HepG2 (cell line): ENCODE results near the gene PIK3R1. TPM values are rescaled to one million over a fixed set of nuclear protein-coding genes. Genes with fewer than 3 reads are reported as not detected.

Experiments used
- ATAC-seq: fragments of 200-7000 bp; cut with Tn5 transposase; 3 replicates; pipeline ENCODE4 v1.9.1; 2020; ENCODE audit warnings: mild to moderate bottlenecking, moderate library complexity
- BruUV-seq: library from RNA; stranded (reverse); fragments of 400-500 nt; replicated peaks from 2 replicates; lab custom pipeline; 2021; lab: Mats Ljungman, UMichigan
- CTCF ChIA-PET: fragments of 300-600 bp; formaldehyde crosslinking; extraction: SDS; loops from one replicate; lab custom pipeline; 2021; ENCODE audit warnings: low total read pairs, inconsistent platforms, low intra/inter-chr PET ratio; lab: Yijun Ruan, JAX
- POLR2A ChIA-PET: fragments of 350-600 bp; sonication (Branson Sonifier 250); formaldehyde crosslinking; loops from one replicate; lab custom pipeline; 2020; ENCODE audit warnings: antibody characterized with exemption, inconsistent platforms; lab: Yijun Ruan, JAX
- DNase-seq: peaks from one replicate; pipeline ENCODE4 v3.0.0-alpha.2; 2015; ENCODE audit warnings: low spot score
- FAIRE-seq: peaks from 3 replicates; lab custom pipeline; 2011; peaks lifted over from hg19 to GRCh38; lab: Jason Lieb, UNC
- H2AFZ ChIP-seq: one replicate; pipeline ENCODE4 v1.6.1; 2011; ENCODE audit warnings: low read length, inconsistent platforms
- H3K27ac ChIP-seq: fragments of 300-600 bp; 3 replicates; pipeline ENCODE4 v1.8.0; 2011; ENCODE audit warnings: mixed run types, mild to moderate bottlenecking, mixed read lengths, low read length, inconsistent platforms; ENCODE audit not compliant: insufficient read depth; ENCODE audit errors: extremely low read length
- H3K27me3 ChIP-seq, 2 experiments: fragments of 200-600 bp in 1 of 2; 2 replicates in 1 of 2; 3 replicates in 1 of 2; pipeline versions ENCODE4 v1.6.0 to v1.8.0; 2011; ENCODE audit warnings: low read length in 2 of 2, mild to moderate bottlenecking in 2 of 2, moderate library complexity in 2 of 2, inconsistent platforms in 1 of 2; ENCODE audit not compliant: insufficient read depth in 2 of 2, control insufficient read depth in 1 of 2
- H3K36me3 ChIP-seq, 2 experiments: fragments of 200-600 bp in 1 of 2; replicated peaks in 1 of 2; 2 replicates in 1 of 2; 3 replicates in 1 of 2; pipeline versions ENCODE4 v1.5.1 to v1.8.0; 2011; ENCODE audit warnings: low read length in 2 of 2, inconsistent platforms in 1 of 2; ENCODE audit not compliant: insufficient read depth in 2 of 2, control insufficient read depth in 1 of 2
- H3K4me1 ChIP-seq: 2 replicates; pipeline ENCODE4 v1.5.1; 2012; ENCODE audit warnings: low read length, inconsistent platforms; ENCODE audit not compliant: insufficient read depth
- H3K4me2 ChIP-seq: 2 replicates; pipeline ENCODE4 v1.6.0; 2011; ENCODE audit warnings: low read depth, low read length, inconsistent platforms
- H3K4me3 ChIP-seq, 3 experiments: fragments of 200-600 bp in 1 of 3; sonication (generic), shearing (Covaris generic) in 1 of 3; replicated peaks in 1 of 3; 2 replicates each; pipeline ENCODE4 v1.5.1; 2011 to 2016; ENCODE audit warnings: low read length in 3 of 3, inconsistent platforms in 2 of 3, low read depth in 2 of 3, mild to moderate bottlenecking in 2 of 3, control low read depth in 1 of 3, mixed read lengths in 1 of 3; ENCODE audit not compliant: insufficient read depth in 1 of 3
- H3K79me2 ChIP-seq: one replicate; pipeline ENCODE4 v1.6.1; 2011; ENCODE audit warnings: low read length, inconsistent platforms; ENCODE audit not compliant: insufficient read depth
- H3K9ac ChIP-seq: 2 replicates; pipeline ENCODE4 v1.6.0; 2011; ENCODE audit warnings: mild to moderate bottlenecking, low read depth, low read length, inconsistent platforms; ENCODE audit not compliant: insufficient read depth
- H3K9me3 ChIP-seq: 2 replicates; pipeline ENCODE4 v1.5.1; 2012; ENCODE audit warnings: mild to moderate bottlenecking, low read length
- H4K20me1 ChIP-seq: 2 replicates; pipeline ENCODE4 v1.6.0; 2011; ENCODE audit warnings: inconsistent platforms, mild to moderate bottlenecking, low read length, moderate library complexity; ENCODE audit not compliant: insufficient read depth
- DR1 ChIP-seq: sonication (generic); formaldehyde crosslinking; IDR thresholded peaks from 2 replicates; pipeline ENCODE4 v1.8.0; 2021; ENCODE audit warnings: mild to moderate bottlenecking, missing genetic modification reagents, inconsistent platforms
- JUN ChIP-seq: sonication (generic); formaldehyde crosslinking; IDR thresholded peaks from 2 replicates; pipeline ENCODE4 v1.4.0; 2020; ENCODE audit warnings: mild to moderate bottlenecking, missing genetic modification reagents
- PBX2 ChIP-seq: IDR thresholded peaks from 2 replicates; pipeline ENCODE4 v1.6.1; 2016; ENCODE audit warnings: control low read depth
- SKI ChIP-seq: fragments of 450-650 bp; IDR thresholded peaks from one replicate; pipeline ENCODE4 v1.6.1; 2018; ENCODE audit warnings: mild to moderate bottlenecking; ENCODE audit not compliant: partially characterized antibody
- SNAPC2 ChIP-seq: sonication (generic); formaldehyde crosslinking; IDR thresholded peaks from 2 replicates; pipeline ENCODE4 v1.8.1; 2022; ENCODE audit warnings: mild to moderate bottlenecking, missing genetic modification reagents
- TAF1 ChIP-seq: sonication (generic); formaldehyde crosslinking; IDR thresholded peaks from 2 replicates; pipeline ENCODE4 v1.4.0; 2020; ENCODE audit warnings: missing genetic modification reagents
- ZBTB8A ChIP-seq: sonication (generic); formaldehyde crosslinking; IDR thresholded peaks from 2 replicates; pipeline ENCODE4 v1.4.0; 2020; ENCODE audit warnings: mild to moderate bottlenecking, low read depth, missing genetic modification reagents, borderline replicate concordance
- ZMAT3 ChIP-seq: sonication (generic); formaldehyde crosslinking; conservative IDR thresholded peaks from 2 replicates; pipeline ENCODE4 v1.7.0; 2021; ENCODE audit warnings: missing genetic modification reagents
- ZNF644 ChIP-seq: IDR thresholded peaks from 2 replicates; pipeline ENCODE4 v1.6.1; 2016; ENCODE audit warnings: low read depth
- WGBS: methylation state at CpG from one replicate; pipeline ENCODE4 v1.1.6; 2017; ENCODE audit warnings: low lambda C conversion rate; 5-methylcytosine and 5-hydroxymethylcytosine counted together
- in situ Hi-C: cut with HindIII; loops from 2 replicates; pipeline ENCODE4 v1.10.0; 2017; ENCODE audit warnings: low pct_unique_long_range_greater_than_20kb; ENCODE audit not compliant: extremely low pct_ligation_motif_present
- intact Hi-C: fragments of 100-400 bp; cut with micrococcal nuclease; formaldehyde crosslinking; loops from one replicate; pipeline ENCODE4 v1.10.0; 2022; ENCODE audit not compliant: unreplicated experiment
- polyA plus RNA-seq, 8 experiments: library from polyadenylated mRNA; depleted of rRNA in 3 of 8; stranded (reverse) in 7 of 8; unstranded in 1 of 8; fragments of >200 nt; fragmentation: Illumina TruSeq in 4 of 8; extraction: Trizol in 4 of 8; gene quantifications; 2 replicates each; pipeline versions ENCODE4 v1.2.1 to v1.2.3, GENCODE V29; 2011 to 2016; ENCODE audit warnings: low read depth in 4 of 8, missing spikeins in 1 of 8, mixed read lengths in 1 of 8; ENCODE audit not compliant: insufficient read depth in 1 of 8
- total RNA-seq, 5 experiments: library from RNA; depleted of rRNA; stranded (reverse); fragments of >200 nt; fragmentation: Illumina TruSeq; extraction: Trizol; gene quantifications; 2 replicates each; pipeline ENCODE4 v1.2.3, GENCODE V29; 2016; ENCODE audit warnings: low read depth in 1 of 5
- TF ChIP-seq, protein P1 (sequence below): sonication (generic); formaldehyde crosslinking; IDR thresholded peaks from 2 replicates; pipeline ENCODE4 v1.5.0; 2020; ENCODE audit warnings: mild to moderate bottlenecking, low read depth, missing genetic modification reagents, borderline replicate concordance
- TF ChIP-seq, protein P2 (sequence below): sonication (generic); formaldehyde crosslinking; IDR thresholded peaks from 2 replicates; pipeline ENCODE4 v1.4.0; 2020; ENCODE audit warnings: missing genetic modification reagents, mild to moderate bottlenecking, borderline replicate concordance
- TF ChIP-seq, protein P3 (sequence below): sonication (generic); formaldehyde crosslinking; IDR thresholded peaks from one replicate; pipeline ENCODE4 v1.5.1; 2020; ENCODE audit warnings: mild to moderate bottlenecking, missing genetic modification reagents; ENCODE audit errors: not compliant biosample characterization

Gene PIK3R1
- total and polyA plus RNA-seq, 2 of the 13 experiments (the other 11 are each of a cell fraction or from before 2014, with no cell fraction given): 8.4 to 21.3 TPM

- no peaks in the 10 kb centered on the region for H3K4me1 ChIP-seq
- H3K9me3 ChIP-seq: no peaks in the 10 kb centered on the region
- H3K4me2 ChIP-seq: no peak overlapping the region
- intact Hi-C loops: no loop called here
- 41% methylated on average over 4 of the region's 4 CpGs for WGBS
- FAIRE-seq: no peak
- no peaks in the 10 kb centered on the region for H3K79me2 ChIP-seq
- POLR2A ChIA-PET: no interaction called here
- no TSS peak for BruUV-seq
- H3K9ac ChIP-seq: no peak overlapping the region
- CTCF ChIA-PET: no interaction called here
- H3K27me3 ChIP-seq: peaks cover 0 to 4% of the 10 kb centered on the region in 2 experiments; a peak in 1 of 5 replicates
- H2AFZ ChIP-seq: no peak overlapping the region
- in situ Hi-C loops: no loop called here
- peaks cover 0 to 7% of the 10 kb centered on the region in 2 experiments; a peak in 2 of 5 replicates for H3K36me3 ChIP-seq
- no peak for ATAC-seq
- H3K27ac ChIP-seq: no peak overlapping the region
- no peaks in the 10 kb centered on the region for H4K20me1 ChIP-seq
- no peak for DNase-seq
- no peak overlapping the region for H3K4me3 ChIP-seq
- TF ChIP-seq DR1 (no peak), SKI (no peak), JUN (CRISPR knock-in tag) (no peak), SNAPC2 (no peak), ZNF644 (CRISPR knock-in tag) (no peak), TAF1 (CRISPR knock-in tag) (no peak), PBX2 (CRISPR knock-in tag) (no peak), ZBTB8A (CRISPR knock-in tag) (no peak), ZMAT3 (CRISPR knock-in tag) (no peak)
- TF ChIP-seq, protein P1, sequence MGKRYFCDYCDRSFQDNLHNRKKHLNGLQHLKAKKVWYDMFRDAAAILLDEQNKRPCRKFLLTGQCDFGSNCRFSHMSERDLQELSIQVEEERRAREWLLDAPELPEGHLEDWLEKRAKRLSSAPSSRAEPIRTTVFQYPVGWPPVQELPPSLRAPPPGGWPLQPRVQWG (CRISPR knock-in tag): no peak
- TF ChIP-seq, protein P2, sequence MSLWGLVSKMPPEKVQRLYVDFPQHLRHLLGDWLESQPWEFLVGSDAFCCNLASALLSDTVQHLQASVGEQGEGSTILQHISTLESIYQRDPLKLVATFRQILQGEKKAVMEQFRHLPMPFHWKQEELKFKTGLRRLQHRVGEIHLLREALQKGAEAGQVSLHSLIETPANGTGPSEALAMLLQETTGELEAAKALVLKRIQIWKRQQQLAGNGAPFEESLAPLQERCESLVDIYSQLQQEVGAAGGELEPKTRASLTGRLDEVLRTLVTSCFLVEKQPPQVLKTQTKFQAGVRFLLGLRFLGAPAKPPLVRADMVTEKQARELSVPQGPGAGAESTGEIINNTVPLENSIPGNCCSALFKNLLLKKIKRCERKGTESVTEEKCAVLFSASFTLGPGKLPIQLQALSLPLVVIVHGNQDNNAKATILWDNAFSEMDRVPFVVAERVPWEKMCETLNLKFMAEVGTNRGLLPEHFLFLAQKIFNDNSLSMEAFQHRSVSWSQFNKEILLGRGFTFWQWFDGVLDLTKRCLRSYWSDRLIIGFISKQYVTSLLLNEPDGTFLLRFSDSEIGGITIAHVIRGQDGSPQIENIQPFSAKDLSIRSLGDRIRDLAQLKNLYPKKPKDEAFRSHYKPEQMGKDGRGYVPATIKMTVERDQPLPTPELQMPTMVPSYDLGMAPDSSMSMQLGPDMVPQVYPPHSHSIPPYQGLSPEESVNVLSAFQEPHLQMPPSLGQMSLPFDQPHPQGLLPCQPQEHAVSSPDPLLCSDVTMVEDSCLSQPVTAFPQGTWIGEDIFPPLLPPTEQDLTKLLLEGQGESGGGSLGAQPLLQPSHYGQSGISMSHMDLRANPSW (CRISPR knock-in tag): no peak
- TF ChIP-seq, protein P3, sequence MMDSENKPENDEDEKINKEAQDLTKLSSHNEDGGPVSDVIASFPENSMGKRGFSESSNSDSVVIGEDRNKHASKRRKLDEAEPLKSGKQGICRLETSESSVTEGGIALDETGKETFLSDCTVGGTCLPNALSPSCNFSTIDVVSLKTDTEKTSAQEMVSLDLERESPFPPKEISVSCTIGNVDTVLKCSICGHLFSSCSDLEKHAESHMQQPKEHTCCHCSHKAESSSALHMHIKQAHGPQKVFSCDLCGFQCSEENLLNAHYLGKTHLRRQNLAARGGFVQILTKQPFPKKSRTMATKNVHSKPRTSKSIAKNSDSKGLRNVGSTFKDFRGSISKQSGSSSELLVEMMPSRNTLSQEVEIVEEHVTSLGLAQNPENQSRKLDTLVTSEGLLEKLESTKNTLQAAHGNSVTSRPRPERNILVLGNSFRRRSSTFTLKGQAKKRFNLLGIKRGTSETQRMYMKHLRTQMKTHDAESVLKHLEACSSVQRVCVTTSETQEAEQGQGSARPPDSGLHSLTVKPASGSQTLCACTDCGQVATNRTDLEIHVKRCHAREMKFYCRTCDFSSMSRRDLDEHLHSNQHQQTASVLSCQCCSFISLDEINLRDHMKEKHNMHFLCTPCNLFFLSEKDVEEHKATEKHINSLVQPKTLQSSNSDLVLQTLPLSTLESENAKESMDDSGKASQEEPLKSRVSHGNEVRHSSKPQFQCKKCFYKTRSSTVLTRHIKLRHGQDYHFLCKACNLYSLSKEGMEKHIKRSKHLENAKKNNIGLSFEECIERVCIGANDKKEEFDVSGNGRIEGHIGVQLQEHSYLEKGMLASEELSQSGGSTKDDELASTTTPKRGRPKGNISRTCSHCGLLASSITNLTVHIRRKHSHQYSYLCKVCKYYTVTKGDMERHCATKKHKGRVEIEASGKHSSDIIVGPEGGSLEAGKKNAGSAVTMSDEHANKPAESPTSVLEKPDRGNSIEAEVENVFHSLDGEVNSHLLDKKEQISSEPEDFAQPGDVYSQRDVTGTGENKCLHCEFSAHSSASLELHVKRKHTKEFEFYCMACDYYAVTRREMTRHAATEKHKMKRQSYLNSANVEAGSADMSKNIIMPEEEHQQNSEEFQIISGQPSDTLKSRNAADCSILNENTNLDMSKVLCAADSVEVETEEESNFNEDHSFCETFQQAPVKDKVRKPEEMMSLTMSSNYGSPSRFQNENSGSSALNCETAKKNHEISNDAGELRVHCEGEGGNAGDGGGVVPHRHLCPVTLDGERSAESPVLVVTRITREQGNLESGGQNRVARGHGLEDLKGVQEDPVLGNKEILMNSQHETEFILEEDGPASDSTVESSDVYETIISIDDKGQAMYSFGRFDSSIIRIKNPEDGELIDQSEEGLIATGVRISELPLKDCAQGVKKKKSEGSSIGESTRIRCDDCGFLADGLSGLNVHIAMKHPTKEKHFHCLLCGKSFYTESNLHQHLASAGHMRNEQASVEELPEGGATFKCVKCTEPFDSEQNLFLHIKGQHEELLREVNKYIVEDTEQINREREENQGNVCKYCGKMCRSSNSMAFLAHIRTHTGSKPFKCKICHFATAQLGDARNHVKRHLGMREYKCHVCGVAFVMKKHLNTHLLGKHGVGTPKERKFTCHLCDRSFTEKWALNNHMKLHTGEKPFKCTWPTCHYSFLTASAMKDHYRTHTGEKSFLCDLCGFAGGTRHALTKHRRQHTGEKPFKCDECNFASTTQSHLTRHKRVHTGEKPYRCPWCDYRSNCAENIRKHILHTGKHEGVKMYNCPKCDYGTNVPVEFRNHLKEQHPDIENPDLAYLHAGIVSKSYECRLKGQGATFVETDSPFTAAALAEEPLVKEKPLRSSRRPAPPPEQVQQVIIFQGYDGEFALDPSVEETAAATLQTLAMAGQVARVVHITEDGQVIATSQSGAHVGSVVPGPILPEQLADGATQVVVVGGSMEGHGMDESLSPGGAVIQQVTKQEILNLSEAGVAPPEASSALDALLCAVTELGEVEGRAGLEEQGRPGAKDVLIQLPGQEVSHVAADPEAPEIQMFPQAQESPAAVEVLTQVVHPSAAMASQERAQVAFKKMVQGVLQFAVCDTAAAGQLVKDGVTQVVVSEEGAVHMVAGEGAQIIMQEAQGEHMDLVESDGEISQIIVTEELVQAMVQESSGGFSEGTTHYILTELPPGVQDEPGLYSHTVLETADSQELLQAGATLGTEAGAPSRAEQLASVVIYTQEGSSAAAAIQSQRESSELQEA (CRISPR knock-in tag): no peak
Observed at GRCh38 chr5:68303754-68304420, 88.3 kb downstream of the PIK3R1 start.
